GM21737 (cell line): ENCODE measurements around the gene PTPRN.

ENCODE experiments used
- ATAC-seq: cut with Tn5 transposase; IDR thresholded peaks from one replicate; pipeline ENCODE4 v1.9.1; 2021; ENCODE audit warnings: mild to moderate bottlenecking, moderate library complexity; ENCODE audit not compliant: unreplicated experiment

Gene PTPRN

GRCh38 chr2:219246559-219246958 is 62.6 kb downstream of the PTPRN start:
- no peak for ATAC-seq

GRCh38 chr2:219245899-219246230 is 63.3 kb downstream of the PTPRN start:
- no peak for ATAC-seq

- ATAC-seq = peak; percentile 61
These were observed 63.9 kb downstream of the PTPRN start, which contains the start of the genes GLB1L and STK16 for GRCh38 chr2:219245148-219245898. Gene GLB1L (minus strand): TSS chr2:219245444. CDS start chr2:219243573, 1,871 bp downstream. Gene STK16 (plus strand): TSS chr2:219245479. CDS start chr2:219246000, 521 bp downstream.

- no peak for ATAC-seq
These were observed 64.4 kb downstream of the PTPRN start for GRCh38 chr2:219244789-219245147.

- no peak for ATAC-seq
These were observed 65.9 kb downstream of the PTPRN start for GRCh38 chr2:219243291-219243761.
